Upper lobe of left lung (tissue), 6 donors: ENCODE measurements around the gene KCNJ10. TPM values are rescaled to one million over a fixed set of nuclear protein-coding genes. Genes with fewer than 3 reads are reported as not detected.
A peak's percentile ranks its signal among the peaks of the same experiment; 100 is the strongest.
"Not testable (repeated sequence)": the region's sequence is repeated elsewhere in the genome, so short reads cannot be mapped to it uniquely, and the experiment has no call there.

Experiments used
- ATAC-seq, 2 donors: fragments of 200-7000 bp; cut with Tn5 transposase; one replicate each; pipeline ENCODE4 v1.9.1; 2022; ENCODE audit warnings: mild to moderate bottlenecking in 2 of 2, moderate library complexity in 2 of 2; ENCODE audit not compliant: low FRiP score in 2 of 2
- DNase-seq, 2 donors: peaks; one replicate each; pipeline ENCODE4 v3.0.0-alpha.2; 2019 to 2020
- H3K27ac ChIP-seq, 4 donors: fragments of 200-600 bp; sonication (generic); one replicate each; pipeline ENCODE4 v1.5.1; 2016 to 2019
- H3K27me3 ChIP-seq, 4 donors: fragments of 200-600 bp; sonication (generic); one replicate each; pipeline ENCODE4 v1.5.1; 2017 to 2019
- H3K36me3 ChIP-seq, 4 donors: fragments of 200-600 bp; sonication (generic); one replicate each; pipeline ENCODE4 v1.5.1; 2016 to 2019
- H3K4me1 ChIP-seq, 4 donors: fragments of 200-600 bp; sonication (generic); one replicate each; pipeline ENCODE4 v1.5.1; 2018 to 2019
- H3K4me3 ChIP-seq, 4 donors: fragments of 200-600 bp; sonication (generic); one replicate each; pipeline ENCODE4 v1.5.1; 2017 to 2019; ENCODE audit warnings: mild to moderate bottlenecking in 2 of 4, moderate library complexity in 1 of 4
- H3K9me3 ChIP-seq, 4 donors: fragments of 200-600 bp; sonication (generic); one replicate each; pipeline ENCODE4 v1.5.1; 2018 to 2019
- CTCF ChIP-seq, 6 experiments: fragments of 450-650 bp in 4 of 6; fragments of 200-600 bp in 2 of 6; sonication (generic) in 2 of 6; IDR thresholded peaks; one replicate each; pipeline ENCODE4 v1.5.1; 2016 to 2019; ENCODE audit warnings: antibody characterized with exemption in 6 of 6
- EP300 ChIP-seq, 4 donors: sonication (generic); formaldehyde crosslinking; IDR thresholded peaks; one replicate each; pipeline ENCODE4 v1.5.1; 2017; ENCODE audit warnings: antibody characterized with exemption in 4 of 4, control low read depth in 2 of 4
- POLR2A ChIP-seq, 4 donors: fragments of 450-650 bp; IDR thresholded peaks; one replicate each; pipeline ENCODE4 v1.5.1; 2016 to 2017; ENCODE audit warnings: antibody characterized with exemption in 4 of 4, mild to moderate bottlenecking in 2 of 4
- POLR2AphosphoS5 ChIP-seq, 2 donors: sonication (generic); formaldehyde crosslinking; IDR thresholded peaks; one replicate each; pipeline ENCODE4 v1.5.1; 2017; ENCODE audit warnings: antibody characterized with exemption in 2 of 2
- WGBS, 2 donors: methylation state at CpG; one replicate each; pipeline ENCODE4 v1.1.5; 2017 to 2018; 5-methylcytosine and 5-hydroxymethylcytosine counted together
- total RNA-seq, 6 donors: library from RNA; depleted of rRNA in 4 of 6; stranded (reverse); fragments of >200 nt in 4 of 6; gene quantifications; one replicate each; pipeline versions ENCODE4 v1.1.0 to v1.2.1, GENCODE V29; 2016 to 2021
- donor health status: DM: no; HTN: no; CAD: no; lungs with moderate emphysema.
- donor health status: DM: no; HTN: yes; CAD: no; lungs with severe emphysema.

Gene KCNJ10
- total RNA-seq, 6 donors from 2014 or later = 0.11 TPM; not detected in 5

DNA sequence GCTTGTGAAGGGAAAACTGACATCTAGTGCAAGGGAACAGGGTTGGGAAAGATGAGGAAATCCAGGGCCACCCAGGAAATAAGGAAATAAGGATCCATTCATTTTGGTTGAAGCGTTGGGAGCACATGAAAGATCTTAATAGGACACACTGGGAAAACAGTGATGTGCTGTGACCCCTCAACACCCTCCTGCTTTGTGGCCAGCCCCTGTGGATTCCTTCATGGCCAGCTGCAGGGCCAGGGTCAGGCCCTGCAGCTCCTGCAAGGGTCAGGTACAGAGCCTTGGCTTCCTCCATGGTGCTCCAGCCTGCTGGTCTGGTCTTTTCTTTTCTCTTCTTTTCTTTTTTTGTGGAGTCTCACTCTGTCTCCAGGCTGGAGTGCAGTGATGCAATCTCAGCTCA, 19.3 kb downstream of the KCNJ10 start:
- no peak overlapping the region for H3K27ac ChIP-seq
- no peak overlapping the region for H3K4me3 ChIP-seq
- H3K27me3 ChIP-seq = no peaks in the 10 kb centered on the region
- no peak for ATAC-seq
- DNase-seq = peak in 1 of 2 donors; percentile 6
- H3K9me3 ChIP-seq = no peaks in the 10 kb centered on the region
- no peak for TF ChIP-seq CTCF (IDR thresholded peaks at IDR 0.05)
- no peak for TF ChIP-seq EP300 (IDR thresholded peaks at IDR 0.05)
- no peak for TF ChIP-seq POLR2AphosphoS5 (IDR thresholded peaks at IDR 0.05)
- TF ChIP-seq POLR2A (IDR thresholded peaks at IDR 0.05) = no peak
- H3K4me1 ChIP-seq = peaks cover 8 to 12% (median 9%) of the 10 kb centered on the region in 4 donors
- no peaks in the 10 kb centered on the region for H3K36me3 ChIP-seq
- whole genome bisulfite sequencing, 2 donors = 80 to 83% methylated on average over 1 of the region's 1 CpG

DNA sequence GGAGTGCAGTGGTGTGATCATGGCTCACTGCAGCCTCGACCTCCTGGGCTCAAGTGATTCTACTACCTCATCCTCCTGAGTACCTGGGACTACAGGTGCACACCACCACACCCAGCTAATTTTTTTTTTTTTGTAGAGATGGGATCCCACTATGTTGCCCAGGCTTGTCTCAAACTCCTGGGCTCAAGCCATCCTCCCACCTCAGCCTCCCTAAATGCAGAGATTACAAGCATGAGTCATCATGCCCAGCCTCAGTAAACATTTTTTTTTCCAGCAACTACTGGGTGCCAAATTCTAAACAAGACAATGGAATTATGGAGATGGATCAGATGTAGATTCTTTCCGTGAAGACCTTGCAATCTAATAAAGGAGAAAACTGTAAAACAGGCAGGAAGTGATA, 19.8 kb downstream of the KCNJ10 start:
- 72 to 78% methylated on average over 2 of the region's 2 CpGs for WGBS, 2 donors

DNA sequence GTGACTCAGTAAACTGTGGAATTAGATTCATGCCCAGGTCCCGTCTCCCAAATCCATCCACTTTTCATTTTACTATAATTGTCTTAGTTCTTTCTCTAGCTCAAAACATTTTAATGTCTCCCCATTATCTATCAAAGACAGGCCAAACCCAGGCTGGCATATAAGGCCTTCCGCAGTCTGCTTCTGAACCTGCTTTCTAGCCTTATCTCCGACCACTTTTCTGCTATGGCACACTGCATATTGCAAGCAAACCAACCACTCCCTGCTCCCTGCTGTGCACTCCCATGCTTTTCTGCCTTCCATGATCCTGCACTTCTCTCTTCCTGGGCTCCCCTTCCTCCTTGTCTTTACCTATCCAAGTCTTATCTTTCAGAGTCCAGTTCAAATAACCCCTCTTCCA, 20.9 kb downstream of the KCNJ10 start:
- Histone ChIP-seq H3K27ac (no peak overlapping the region), H3K27me3 (no peaks in the 10 kb centered on the region), H3K36me3 (no peaks in the 10 kb centered on the region), H3K9me3 (no peaks in the 10 kb centered on the region), H3K4me3 (no peak overlapping the region), H3K4me1 (peaks cover 8 to 12% (median 9%) of the 10 kb centered on the region in 4 donors)
- WGBS, 2 donors = 81 to 86% methylated on average over 3 of the region's 3 CpGs
- no peak for TF ChIP-seq EP300 (IDR thresholded peaks at IDR 0.05)
- TF ChIP-seq POLR2A (IDR thresholded peaks at IDR 0.05) = no peak
- no peak for TF ChIP-seq POLR2AphosphoS5 (IDR thresholded peaks at IDR 0.05)
- TF ChIP-seq CTCF (IDR thresholded peaks at IDR 0.05) = no peak
- DNase-seq (no peak), ATAC-seq (no peak)

More for the DNA sequence above, 19.8 kb downstream of the KCNJ10 start:
- peaks cover 8 to 12% (median 9%) of the 10 kb centered on the region in 4 donors for H3K4me1 ChIP-seq
- not testable (repeated sequence) for H3K36me3 ChIP-seq, H3K4me3 ChIP-seq, H3K27me3 ChIP-seq, DNase-seq, ATAC-seq, H3K27ac ChIP-seq, H3K9me3 ChIP-seq

- peaks cover 8 to 12% (median 9%) of the 10 kb centered on the region in 4 donors for H3K4me1 ChIP-seq
- no peaks in the 10 kb centered on the region for H3K27me3 ChIP-seq
- ATAC-seq (no peak), DNase-seq (no peak)
- no peaks in the 10 kb centered on the region for H3K36me3 ChIP-seq
- H3K9me3 ChIP-seq = no peaks in the 10 kb centered on the region
- no peak overlapping the region for H3K4me3 ChIP-seq
- no peak overlapping the region for H3K27ac ChIP-seq
- TF ChIP-seq POLR2A (IDR thresholded peaks at IDR 0.05) (no peak), POLR2AphosphoS5 (IDR thresholded peaks at IDR 0.05) (no peak), EP300 (IDR thresholded peaks at IDR 0.05) (no peak), CTCF (IDR thresholded peaks at IDR 0.05) (no peak)
These were observed 21.6 kb downstream of the KCNJ10 start for GRCh38 chr1:160048335-160048734.

- Histone ChIP-seq H3K27me3 (no peaks in the 10 kb centered on the region), H3K4me3 (no peak overlapping the region), H3K9me3 (no peaks in the 10 kb centered on the region), H3K4me1 (peaks cover 8 to 12% (median 9%) of the 10 kb centered on the region in 4 donors), H3K36me3 (no peaks in the 10 kb centered on the region), H3K27ac (no peak overlapping the region)
- TF ChIP-seq CTCF (IDR thresholded peaks at IDR 0.05) (no peak), POLR2A (IDR thresholded peaks at IDR 0.05) (no peak), POLR2AphosphoS5 (IDR thresholded peaks at IDR 0.05) (no peak), EP300 (IDR thresholded peaks at IDR 0.05) (no peak)
- DNase-seq = no peak
- no peak for ATAC-seq
- WGBS, 2 donors = 68 to 70% methylated on average over 9 of the region's 9 CpGs
These were observed 22.6 kb downstream of the KCNJ10 start for GRCh38 chr1:160047111-160047991.
